DMS53 treated with DMSO at 0.1 percent for 48 hours (cell line): ENCODE results near the gene EPB41L2.
"Not testable (repeated sequence)": the region's sequence is repeated elsewhere in the genome, so short reads cannot be mapped to it uniquely, and the experiment has no call there.

Experiments used
- DNase-seq: peaks from one replicate; lab custom pipeline; 2025; ENCODE audit not compliant: unreplicated experiment; lab: John Stamatoyannopoulos, UW

EPB41L2 gene

DNA sequence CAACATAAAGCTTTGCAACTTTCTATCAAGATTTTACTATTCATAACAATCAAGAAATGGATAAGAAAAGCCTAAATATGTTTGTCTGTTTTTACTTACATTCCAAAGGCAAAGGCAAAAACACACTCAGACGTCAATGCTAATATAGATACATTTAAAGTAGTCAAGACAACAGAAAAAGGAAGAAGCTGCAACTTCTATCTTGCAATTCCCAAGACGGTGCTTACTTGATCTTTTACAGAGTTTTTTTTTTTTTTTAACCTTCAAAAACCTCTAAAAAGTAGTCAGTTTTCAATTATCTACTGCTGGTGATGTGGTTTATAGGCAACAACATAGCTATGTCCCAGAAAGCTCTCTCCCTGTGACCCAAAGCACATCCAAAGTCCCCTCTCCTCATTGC, 58.1 kb downstream of the EPB41L2 start:
- no peak for DNase-seq

DNA sequence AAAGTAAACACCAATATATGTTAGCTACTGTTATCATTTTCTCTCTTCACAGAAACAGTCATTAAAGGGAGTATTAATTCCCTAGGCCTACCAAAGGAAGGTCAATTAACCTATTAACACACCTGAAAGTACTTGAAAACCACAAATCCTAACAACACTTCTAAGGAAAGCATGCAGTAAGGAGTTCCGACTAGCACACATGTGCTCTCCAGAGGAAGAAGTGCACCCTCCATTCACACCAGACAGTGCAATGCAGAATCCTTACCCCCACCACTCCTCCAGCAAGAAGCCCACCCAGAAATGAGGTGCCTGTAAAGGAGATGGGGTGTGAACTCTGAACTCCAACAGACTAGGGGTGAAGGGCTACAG, 58.7 kb downstream of the EPB41L2 start:
- DNase-seq, result no peak

DNA sequence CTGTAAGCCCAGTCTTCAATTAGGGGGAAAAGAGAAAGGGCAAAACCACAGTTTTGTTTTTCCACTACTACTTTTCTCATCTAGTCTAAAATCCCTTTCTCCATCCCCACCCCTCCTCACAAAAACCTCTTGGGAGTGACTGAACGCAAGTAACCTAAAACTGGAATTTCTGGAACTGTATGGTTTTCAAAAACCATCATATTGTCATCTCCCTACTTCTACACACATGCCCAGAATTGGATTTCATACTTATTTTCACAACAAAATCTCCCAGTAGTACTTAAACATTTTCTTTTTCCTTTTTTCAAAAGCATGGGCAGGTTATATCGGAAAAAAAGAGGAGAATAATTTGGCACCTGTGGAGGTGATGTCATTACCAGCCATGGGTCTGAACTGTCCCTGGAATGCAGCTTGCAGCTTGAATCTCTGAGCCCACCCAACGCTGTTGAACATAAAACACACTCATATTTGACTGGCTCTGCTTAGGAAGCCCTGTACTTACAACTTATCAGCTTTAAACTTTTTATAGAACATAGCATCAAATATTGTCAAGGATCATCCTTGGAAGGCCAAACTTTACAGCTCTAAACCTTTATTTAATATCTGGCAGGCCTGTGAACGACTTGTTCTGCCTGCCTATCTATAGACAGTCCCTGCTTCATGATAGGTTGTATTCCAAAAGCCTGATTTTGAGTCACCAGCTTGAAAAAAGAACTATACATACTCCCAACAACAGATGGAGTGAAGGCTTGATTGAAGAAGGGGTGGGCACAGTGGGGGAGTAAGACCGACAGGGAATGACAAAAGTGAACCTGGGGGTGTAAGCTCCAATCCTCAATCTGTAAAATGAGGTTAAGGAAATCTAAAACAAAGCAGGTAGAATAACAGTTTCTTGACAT, 59.3 kb downstream of the EPB41L2 start:
- no peak for DNase-seq

DNA sequence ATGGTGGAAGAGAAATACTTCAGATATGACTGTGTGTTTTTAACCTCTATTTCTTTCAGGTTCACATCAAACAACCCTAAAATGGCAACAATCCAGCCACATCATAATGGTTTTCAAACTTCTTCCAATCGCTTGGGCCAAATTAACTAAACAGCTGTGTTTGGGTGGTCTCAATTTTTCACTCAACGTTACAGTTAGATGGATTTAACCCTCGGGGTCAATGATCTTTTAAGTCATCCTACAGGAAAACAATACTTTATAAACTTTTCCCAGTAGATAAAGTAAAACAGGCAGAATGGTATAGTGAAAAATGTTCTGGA, 60.4 kb downstream of the EPB41L2 start:
- DNase-seq, result no peak

DNA sequence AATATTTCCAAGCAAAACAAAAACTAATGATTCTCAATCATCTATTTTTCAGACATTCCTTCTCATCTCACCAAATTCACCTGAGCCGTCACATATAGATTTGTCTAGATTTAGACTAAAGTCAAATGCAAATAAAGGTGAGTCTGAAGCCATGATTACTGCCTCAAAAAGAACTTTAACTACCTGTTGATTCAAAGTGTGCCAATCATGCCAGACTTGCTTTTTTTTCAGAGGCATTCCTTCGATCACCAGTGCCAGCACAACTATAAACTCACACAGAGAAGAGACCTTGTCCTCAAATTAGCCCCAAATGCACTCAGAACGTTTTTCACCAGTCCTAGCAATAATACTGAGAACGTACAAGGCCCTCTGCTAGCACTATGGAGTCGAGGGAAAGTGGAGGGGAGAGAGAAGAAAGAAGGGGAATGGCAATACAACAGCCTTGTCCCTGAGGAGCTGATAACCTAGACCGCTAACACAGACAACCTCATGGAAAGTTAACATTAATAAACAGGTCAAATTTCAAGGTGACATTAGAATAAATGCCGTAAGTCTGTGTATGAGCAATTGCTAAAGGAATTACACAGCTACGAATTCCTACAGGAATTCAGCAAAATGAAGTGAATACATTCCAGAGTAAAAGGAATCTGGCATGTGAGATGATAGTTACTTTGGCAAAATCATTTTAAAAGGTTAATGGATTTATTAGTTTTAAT, 60.9 kb downstream of the EPB41L2 start:
- no peak for DNase-seq

DNA sequence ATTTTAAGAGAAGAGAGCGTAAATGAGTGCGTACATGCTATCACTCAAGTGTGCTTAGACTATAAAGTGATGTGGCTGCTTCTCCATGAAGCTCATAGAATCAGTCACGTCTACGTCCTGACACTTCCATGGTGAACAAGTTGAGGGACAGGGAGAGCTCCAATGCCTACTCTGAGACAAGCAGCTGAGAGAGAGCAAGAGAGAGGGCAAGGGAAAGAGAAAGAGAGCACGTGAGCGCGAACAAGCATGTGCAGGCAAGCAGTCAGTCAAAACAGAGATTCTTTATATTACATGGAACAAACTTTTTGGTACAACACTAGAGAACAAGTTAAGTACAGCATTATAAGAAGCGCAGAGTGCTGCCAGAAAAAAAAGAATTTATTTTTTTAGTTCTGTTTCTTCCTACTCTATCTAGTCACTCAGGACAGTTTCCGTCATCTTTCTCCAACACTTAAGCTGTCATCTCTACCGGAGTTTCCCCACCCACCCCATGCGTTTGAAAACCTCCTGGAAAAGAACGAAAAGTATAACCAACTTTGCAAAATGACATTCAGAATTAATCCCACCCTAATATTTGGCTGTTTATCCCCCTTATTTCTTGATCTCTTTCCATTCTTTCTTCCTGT, 61.8 kb downstream of the EPB41L2 start:
- DNase-seq, result no peak

DNA sequence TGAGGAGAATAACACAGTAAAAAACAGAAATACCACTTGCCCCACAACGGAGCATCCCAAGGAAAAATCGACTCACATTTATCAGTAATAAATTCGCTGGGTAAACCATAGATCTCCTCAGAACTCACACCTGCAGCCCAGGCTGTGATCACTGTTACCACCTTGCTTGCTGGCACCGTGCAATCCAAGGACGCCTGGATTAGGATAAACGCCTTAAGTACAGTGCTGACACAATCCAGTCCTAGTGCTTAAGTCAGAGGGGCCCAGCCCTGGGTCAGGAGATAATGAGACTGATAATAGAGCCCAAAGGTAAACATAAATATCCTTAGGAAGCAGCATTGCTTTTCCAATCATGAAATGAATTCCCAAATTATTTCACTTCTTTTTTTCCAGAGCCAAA, 62.5 kb downstream of the EPB41L2 start:
- no peak for DNase-seq

DNA sequence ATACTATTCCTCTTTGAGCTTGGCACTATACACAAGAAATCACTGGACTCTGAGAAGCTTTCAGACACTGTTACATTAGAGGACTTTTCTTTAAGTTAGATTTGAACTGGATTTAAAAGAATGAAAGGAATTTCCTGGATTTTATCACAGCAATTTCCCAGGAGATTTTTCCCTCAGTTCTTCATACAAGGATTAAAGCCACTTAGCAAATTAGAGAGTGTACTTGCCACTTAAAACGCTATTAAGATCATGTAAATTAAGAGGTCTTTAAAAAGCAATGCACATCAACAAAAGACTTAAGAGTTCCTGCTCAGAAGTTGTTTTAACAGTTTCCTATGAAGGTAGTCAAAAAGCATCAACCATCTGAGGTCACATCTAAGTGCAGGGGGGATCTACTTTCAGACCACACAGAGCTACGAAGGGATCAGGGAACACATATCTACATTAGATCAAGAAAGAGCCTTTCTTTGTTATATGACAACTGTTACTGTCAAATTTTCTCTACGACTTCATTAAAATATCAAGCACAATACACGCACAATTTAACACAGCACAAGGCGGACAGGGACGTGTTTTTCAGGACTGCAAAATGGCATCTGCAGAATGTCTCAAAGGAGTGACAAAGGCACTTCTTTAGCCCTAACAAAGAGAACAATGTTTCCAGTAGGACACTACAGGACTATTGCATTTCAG, 65.8 kb downstream of the EPB41L2 start:
- DNase-seq, result no peak

DNA sequence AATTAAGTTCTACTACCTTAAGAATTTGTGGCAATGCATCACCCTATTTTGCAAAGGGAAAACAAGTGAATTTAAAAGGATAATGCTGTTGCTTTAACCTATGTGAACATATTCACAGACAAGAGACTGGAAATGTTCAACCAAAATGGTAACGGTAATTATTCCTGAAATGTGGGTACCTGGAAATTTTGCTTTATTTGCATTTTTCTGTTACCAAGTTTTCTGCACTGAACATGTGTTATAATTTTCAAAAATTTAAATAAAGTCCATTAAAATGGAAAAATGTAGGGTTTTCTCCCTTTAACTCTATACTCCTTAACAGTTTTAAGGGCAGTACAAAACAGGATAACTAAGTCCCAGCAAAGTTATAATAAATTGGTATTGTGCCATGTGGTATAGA, 66.4 kb downstream of the EPB41L2 start:
- no peak for DNase-seq

DNA sequence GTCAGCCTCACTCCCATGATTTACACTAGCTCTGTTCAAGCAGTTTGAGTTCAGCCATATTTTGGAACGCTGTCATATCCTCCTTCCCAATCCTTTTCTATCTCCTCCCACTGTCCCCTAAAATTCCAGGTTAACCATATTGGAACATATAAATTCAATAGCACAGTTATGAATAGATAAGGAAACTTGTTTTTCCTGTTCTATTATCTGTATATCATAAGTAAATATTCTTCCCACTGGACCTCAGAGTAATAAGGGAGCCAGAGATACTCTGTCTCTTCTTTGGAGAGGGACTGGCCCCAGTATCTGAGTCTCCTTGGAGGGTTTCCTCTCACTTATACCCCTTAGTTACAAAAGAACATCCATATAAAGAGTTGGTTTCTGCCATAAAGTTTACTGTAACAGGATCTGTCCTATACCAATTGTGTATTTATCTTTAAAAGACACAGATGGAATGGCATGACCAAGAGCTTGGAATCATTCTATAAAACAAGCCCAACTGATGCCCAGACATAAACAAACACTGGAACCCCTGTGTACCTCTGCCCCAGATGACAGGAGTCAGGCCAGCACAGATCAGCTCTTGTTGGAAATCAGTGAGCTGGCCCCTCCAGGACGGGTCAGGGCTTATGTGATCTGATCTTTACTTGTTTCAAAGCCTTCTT, 67.1 kb downstream of the EPB41L2 start:
- peak; percentile 9 for DNase-seq

DNA sequence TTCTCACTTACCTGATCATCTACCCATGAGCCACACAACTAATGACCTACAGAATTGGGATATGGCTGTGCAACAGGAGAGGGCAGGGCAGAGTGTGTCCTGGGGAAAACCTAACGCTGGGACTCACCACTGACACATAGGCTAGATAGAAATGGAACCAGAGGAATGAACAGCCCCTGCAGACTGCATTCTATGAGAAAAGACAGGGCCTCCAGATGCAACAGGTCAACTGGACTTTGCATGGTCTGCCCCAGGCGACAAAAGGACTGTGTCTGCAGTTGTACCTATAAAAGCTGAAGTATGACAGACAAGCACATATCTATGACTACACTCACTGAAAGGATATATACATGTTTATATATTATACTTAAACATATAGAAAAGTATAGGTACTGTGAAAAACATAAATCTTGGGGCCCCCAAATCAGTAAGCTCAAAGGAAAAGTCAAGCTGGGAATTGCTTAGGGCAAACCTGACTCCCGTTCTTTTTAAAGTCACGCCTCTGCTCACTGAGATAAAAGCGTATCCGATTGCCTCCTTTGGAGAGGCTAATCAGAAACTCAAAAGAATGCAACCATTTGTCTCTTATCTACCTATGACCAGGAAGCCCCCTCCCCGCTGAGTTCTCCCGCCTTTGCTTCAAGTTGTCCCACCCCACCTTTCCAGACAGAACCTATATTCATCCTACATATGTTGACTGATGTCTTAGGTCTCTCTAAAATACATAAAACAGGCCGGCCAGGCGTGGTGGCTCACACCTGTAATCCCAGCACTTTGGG, 68.5 kb downstream of the EPB41L2 start:
- DNase-seq, result no peak

DNA sequence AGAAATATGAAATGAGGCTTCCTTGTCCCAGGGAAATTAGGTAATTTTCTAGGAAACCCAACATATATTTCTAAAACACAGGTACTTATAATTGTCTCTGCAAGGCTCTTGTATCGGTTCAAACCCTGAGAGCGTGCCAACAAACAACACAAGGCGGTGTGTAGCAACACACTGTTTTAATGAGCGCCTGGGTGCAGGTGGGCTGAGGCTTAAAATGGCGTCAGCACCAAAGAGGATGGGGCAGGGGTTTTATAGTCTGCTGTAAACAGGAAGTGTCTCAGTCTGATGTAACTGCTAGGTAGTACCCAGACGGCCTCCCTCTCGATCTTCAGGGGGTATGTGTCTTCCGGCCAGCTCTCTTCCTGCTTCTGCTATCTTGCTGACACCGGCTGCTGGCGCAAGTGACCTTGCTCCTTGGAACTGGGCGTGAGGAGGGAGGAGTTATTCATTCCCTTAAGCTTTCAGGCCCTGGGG, 69.7 kb downstream of the EPB41L2 start:
- DNase-seq, result no peak

DNA sequence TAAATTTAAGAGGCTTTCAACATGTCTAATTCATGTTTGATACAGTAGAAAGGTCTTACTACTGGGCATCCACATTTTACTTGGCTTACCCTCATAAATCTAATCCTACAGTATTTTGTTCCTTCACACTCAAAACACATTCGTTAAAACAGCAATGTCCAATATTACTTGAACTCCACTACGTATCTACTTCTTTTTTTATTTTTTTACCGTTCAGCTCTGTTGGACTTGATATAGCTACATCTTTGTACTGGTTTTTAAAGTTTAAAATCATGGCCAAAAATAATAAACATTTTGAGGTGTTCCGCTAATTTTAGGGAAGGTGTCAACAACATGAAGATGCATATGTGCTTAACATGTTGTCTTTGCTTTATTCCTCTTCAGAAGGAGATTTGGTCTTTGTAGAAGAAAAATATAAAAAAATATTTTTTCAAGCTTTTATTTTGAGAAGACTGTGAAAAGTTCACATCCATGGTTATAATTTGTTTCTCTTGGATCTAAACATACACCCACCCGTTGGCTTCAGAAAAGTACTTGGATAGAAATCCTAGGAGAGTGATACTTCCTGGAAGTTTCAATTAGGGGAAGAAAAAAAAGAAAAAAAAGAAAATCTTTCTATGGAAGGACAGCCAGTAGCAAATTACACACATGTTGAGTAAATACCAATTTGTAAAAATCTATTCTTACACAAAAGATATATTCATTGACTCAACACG, 71.5 kb downstream of the EPB41L2 start:
- no peak for DNase-seq

DNA sequence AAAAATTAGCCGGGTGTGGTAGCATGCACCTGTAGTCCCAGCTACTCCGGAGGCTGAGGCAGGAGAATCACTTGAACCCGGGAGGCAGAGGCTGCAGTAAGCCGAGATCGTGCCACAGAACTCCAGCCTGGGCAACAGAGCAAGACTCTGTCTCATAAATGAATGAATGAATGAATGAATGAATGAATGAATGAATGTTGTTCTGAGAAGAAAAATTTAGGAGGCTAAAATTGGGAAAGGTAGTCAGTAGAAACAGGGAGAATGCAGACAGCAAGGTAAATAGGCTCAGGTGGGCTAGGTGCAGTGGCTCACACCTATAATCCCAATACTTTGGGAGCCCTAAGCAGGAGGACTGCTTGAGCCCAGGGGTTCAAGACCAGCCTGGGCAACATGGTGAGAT, 75.5 kb downstream of the EPB41L2 start:
- DNase-seq, result not testable (repeated sequence)

DNA sequence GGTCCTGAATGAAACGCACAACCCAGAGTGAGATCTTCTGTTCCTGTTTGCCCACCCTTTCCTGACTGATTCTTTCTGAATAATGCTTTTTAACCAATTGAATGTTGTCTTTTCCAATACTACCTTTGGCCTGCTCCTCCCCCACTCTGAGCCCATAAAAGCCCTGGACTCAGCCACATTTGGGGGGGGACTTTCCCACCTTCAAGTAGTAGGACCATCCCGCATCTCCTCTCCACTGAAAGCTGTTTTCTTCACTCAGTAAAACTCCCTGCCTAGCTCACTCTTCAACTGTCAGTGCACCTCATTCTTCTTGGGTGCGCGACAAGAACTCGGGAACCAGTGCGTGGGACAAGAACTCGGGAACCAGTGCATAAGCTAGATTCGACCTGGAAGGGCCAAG, 77.9 kb downstream of the EPB41L2 start:
- DNase-seq, result no peak

DNA sequence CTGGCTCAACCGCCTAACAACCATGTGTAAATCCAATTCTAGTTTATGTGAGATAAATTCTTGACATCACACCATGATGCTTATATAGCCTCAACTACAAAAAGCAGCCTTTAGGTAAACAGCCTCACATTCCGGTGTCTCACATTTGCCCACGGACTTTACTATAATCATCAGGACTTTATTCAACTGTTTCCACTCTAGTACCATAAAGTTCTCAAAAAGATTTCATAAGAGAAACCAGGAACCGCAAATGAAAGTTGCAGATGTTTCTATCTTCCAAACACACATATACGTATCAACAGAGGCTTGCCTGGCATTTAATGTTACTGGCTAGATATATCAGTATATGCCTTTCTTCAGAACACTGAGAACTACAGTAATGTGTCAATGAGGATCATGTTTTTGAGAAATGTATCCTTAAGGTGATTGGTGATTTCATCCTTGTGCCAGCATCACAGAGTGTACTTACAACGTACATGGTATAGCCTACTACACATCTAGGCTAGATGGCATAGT, 80.0 kb downstream of the EPB41L2 start:
- no peak for DNase-seq

DNA sequence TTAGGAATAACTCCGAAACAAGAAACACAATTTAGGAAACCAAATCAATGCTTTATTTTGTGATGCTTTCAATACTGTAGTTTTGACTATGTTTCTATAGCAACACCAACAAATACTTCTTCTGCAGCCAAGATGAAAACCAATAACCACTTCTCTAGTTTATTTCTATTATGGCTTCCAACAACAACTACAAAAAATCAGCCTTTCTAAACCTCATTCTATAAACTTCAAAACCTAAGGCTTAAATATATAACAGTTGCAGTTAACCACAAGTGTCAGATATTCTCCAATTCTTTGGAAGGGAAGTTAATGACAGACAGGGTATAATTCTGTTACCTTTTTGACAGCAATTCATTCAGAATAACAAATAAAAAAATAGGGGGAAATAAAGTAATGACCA, 80.9 kb downstream of the EPB41L2 start:
- DNase-seq, result no peak

DNA sequence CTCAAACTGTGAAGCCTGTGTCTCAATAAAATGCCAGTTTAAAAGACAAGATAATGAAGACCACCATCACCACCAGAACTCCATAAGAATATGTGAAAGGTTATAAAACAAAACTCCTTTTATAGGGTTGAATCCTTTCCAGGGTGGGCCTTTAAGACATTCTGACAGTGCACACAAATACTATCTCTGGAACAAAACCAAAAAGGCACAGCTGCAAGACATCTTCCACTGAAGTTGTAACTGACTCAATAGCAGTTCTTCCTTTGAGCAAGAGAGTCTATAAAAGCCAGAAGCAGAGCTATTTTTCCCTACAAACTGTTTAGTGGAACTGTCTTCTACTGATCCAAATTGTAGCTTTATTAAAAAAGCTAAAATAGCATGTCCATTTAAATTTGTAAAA, 81.6 kb downstream of the EPB41L2 start:
- no peak for DNase-seq

DNA sequence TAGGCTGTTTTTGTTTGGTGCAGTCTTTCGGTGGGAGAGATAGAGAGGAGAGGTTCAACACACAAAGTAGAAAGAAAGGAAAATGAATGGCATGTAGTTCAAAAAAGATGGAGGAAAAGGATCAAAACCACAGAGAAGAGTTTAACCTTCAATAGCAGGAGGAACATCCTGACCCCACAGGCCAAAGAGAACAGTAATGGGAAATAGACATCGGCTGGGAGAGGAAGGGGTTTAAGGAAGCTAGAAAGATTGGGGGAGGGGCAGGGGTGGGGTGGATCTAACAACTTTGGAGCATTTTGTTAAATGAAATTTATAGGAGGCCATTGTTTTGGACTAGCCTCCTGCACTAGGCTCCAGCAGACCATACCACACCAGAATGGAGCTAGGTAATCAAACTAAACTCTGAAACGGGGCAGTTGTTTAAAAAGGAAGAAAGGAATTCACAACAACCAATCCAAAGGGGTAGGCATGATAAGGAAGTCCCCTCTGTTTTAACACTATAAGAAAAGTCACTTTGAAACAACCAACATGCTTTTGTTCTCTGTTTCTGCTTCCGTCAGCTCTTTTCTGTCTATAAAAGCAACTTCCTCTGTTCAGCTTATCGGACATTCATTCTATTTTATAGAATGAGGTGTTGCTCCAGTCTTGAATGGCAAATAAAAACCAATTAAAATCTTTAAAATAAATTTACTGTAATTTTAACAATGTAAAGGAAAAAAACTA, 82.6 kb downstream of the EPB41L2 start:
- DNase-seq, result no peak
